Spinal cord (tissue), 10 donors: Measurements from ENCODE around the gene KCND3. TPM values are rescaled to one million over a fixed set of nuclear protein-coding genes. Genes with fewer than 3 reads are reported as not detected.
A peak's percentile ranks its signal among the peaks of the same experiment; 100 is the strongest.

ENCODE experiments used
- DNase-seq, 6 donors: peaks; one replicate each; pipeline versions ENCODE4 v3.0.0 to v3.0.0-alpha.2; 2013 to 2015; ENCODE audit warnings: low spot score in 6 of 6, low read depth in 4 of 6
- H3K27ac ChIP-seq: one replicate; pipeline ENCODE4 v1.5.1; 2013; ENCODE audit warnings: low read depth, low read length, control low read depth
- H3K27me3 ChIP-seq: one replicate; pipeline ENCODE4 v1.6.1; 2013; ENCODE audit warnings: low read length; ENCODE audit not compliant: control insufficient read depth, insufficient read depth
- H3K36me3 ChIP-seq: one replicate; pipeline ENCODE4 v1.6.1; 2013; ENCODE audit warnings: low read length; ENCODE audit not compliant: control insufficient read depth, insufficient read depth
- H3K4me1 ChIP-seq: one replicate; pipeline ENCODE4 v1.6.1; 2013; ENCODE audit warnings: low read length; ENCODE audit not compliant: control insufficient read depth, insufficient read depth
- H3K4me3 ChIP-seq: one replicate; pipeline ENCODE4 v1.5.1; 2013; ENCODE audit warnings: low read depth, low read length, control low read depth
- H3K9me3 ChIP-seq: one replicate; pipeline ENCODE4 v1.6.1; 2013; ENCODE audit warnings: low read length; ENCODE audit not compliant: control insufficient read depth, insufficient read depth
- WGBS: methylation state at CpG from one replicate; pipeline ENCODE4 v1.1.5; 2013; ENCODE audit warnings: missing lambda C conversion rate; ENCODE audit not compliant: insufficient coverage; 5-methylcytosine and 5-hydroxymethylcytosine counted together
- long read RNA-seq, 4 donors: transcript quantifications; one replicate each; lab custom pipeline, GENCODE V29; 2026
- polyA plus RNA-seq, 2 donors: library from polyadenylated mRNA; unstranded; fragments of 120-200 nt; gene quantifications; one replicate each; pipeline ENCODE4 v1.2.1, GENCODE V29; 2013; ENCODE audit not compliant: insufficient read length in 2 of 2
- total RNA-seq, 2 donors: library from RNA; depleted of rRNA in 1 of 2; stranded (reverse); fragments of 120-200 nt in 1 of 2; fragments of >200 nt in 1 of 2; gene quantifications; one replicate each; pipeline versions ENCODE4 v1.2.3 to v1.2.4, GENCODE V29; 2013 to 2014
- donor health status: healthy.

KCND3 gene
- 10 to 100 TPM in 1 of 2 donors, 1 to 10 TPM in 1; 9.5 to 20.4 TPM for total RNA-seq
- polyA plus RNA-seq, result 10 to 100 TPM; 26.2 to 35.8 TPM
- long read RNA-seq, donor 1, result 0 reads
- long read RNA-seq, donor 2, result 0 reads
- long read RNA-seq, donor 3, full-length matches to known transcripts, result 1 of 1 reads
- long read RNA-seq, donor 3, partial matches to known transcripts, result 0 of 1 reads
- long read RNA-seq, donor 3, other reads (novel, unspliced or antisense), result 0 of 1 reads
- long read RNA-seq, donor 4, result 0 reads

- under 1% methylated on average over 61 of the region's 83 CpGs for WGBS
- no peaks in the 10 kb centered on the region for H3K9me3 ChIP-seq
- peaks cover 53% of the 10 kb centered on the region for H3K4me1 ChIP-seq
- no peak within 1 kb of the TSS for H3K27ac ChIP-seq
- peak in 2 of 6 donors; percentile 73 to 78 for DNase-seq
- H3K4me3 ChIP-seq, result peak within 1 kb of the TSS; percentile 50
- peaks cover 21% of the 10 kb centered on the region for H3K27me3 ChIP-seq
- no peaks in the 10 kb centered on the region for H3K36me3 ChIP-seq
Measured at GRCh38 chr1:111989531-111990025, at the start of gene KCND3. TSS of gene KCND3 (minus strand) at chr1:111989668.

GRCh38 chr1:112034277-112034676 lies 44.8 kb upstream of the KCND3 start:
- Histone ChIP-seq H3K27ac (no peak overlapping the region), H3K36me3 (no peaks in the 10 kb centered on the region), H3K4me1 (no peaks in the 10 kb centered on the region), H3K9me3 (no peaks in the 10 kb centered on the region), H3K4me3 (no peak overlapping the region), H3K27me3 (no peaks in the 10 kb centered on the region)
- WGBS, result no CpG with 5 or more reads among the region's 1 CpG
- no peak for DNase-seq

GRCh38 chr1:112033439-112034120 lies 44.1 kb upstream of the KCND3 start:
- WGBS, result 67% methylated on average over 1 of the region's 3 CpGs
- DNase-seq, result peak in 1 of 6 donors; percentile 17
- Histone ChIP-seq H3K4me3 (no peak overlapping the region), H3K27ac (no peak overlapping the region), H3K27me3 (no peaks in the 10 kb centered on the region), H3K36me3 (no peaks in the 10 kb centered on the region), H3K4me1 (no peaks in the 10 kb centered on the region), H3K9me3 (no peaks in the 10 kb centered on the region)

- Histone ChIP-seq H3K4me3 (no peak overlapping the region), H3K27ac (no peak overlapping the region), H3K27me3 (no peaks in the 10 kb centered on the region), H3K9me3 (no peaks in the 10 kb centered on the region), H3K36me3 (no peaks in the 10 kb centered on the region), H3K4me1 (no peaks in the 10 kb centered on the region)
- 63% methylated on average over 1 of the region's 5 CpGs for WGBS
- DNase-seq, result no peak
Measured at GRCh38 chr1:112030157-112030556, 40.7 kb upstream of the KCND3 start.

- Histone ChIP-seq H3K27me3 (no peaks in the 10 kb centered on the region), H3K36me3 (no peaks in the 10 kb centered on the region), H3K4me3 (no peak overlapping the region), H3K9me3 (no peaks in the 10 kb centered on the region), H3K27ac (no peak overlapping the region), H3K4me1 (no peaks in the 10 kb centered on the region)
- DNase-seq, result no peak
- 20% methylated on average over 1 of the region's 1 CpG for WGBS
Measured at GRCh38 chr1:112027696-112028095, 38.2 kb upstream of the KCND3 start.

DNA sequence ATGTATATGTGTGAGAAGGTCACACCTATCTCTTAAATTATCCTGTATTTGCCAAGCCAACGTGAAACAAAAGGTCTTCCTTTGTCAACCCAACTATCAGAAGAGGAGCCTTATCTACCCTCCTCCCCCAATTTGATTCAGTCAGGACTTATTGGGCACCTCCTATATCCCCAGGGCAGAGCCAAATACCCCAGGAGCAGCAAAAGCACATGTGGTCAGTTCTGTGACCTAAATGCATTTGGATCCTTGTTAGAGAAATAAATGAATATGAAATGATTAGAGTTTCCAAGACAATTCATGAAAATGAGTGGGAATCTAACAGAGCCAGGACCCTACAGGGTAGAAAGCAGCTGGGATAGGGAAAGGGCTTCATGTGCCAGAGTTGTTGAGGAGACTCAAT lies 37.0 kb upstream of the KCND3 start:
- 80% methylated on average over 1 of the region's 1 CpG for WGBS
- Histone ChIP-seq H3K27ac (no peak overlapping the region), H3K27me3 (no peaks in the 10 kb centered on the region), H3K4me1 (no peaks in the 10 kb centered on the region), H3K4me3 (no peak overlapping the region), H3K36me3 (no peaks in the 10 kb centered on the region), H3K9me3 (no peaks in the 10 kb centered on the region)
- no peak for DNase-seq

- Histone ChIP-seq H3K36me3 (no peaks in the 10 kb centered on the region), H3K27ac (no peak overlapping the region), H3K4me1 (no peaks in the 10 kb centered on the region), H3K4me3 (no peak overlapping the region), H3K27me3 (no peaks in the 10 kb centered on the region), H3K9me3 (no peaks in the 10 kb centered on the region)
- 44% methylated on average over 4 of the region's 5 CpGs for WGBS
- peak in 1 of 6 donors; percentile 16 for DNase-seq
Measured at GRCh38 chr1:112026016-112026415, 36.5 kb upstream of the KCND3 start.

DNA sequence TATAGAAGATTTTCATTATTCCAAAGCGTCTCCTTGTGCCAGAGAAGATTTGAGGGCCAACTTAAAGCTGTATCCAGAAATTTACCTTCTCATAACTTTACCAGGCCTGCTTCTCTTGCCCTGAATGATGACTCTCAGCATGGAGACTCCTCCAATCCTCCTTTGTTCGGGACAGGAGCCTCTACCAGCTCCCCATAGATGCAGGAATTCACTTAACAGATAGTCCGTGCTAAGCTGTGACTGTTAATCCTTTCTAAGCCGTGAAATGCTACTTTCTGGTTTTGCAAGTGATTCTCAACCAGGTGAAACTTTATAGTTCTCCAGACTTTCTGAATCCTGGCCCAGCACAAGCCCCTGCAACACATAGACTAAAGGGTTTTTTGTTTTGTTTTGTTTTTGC lies 31.8 kb upstream of the KCND3 start:
- DNase-seq, result no peak
- H3K27me3 ChIP-seq, result no peaks in the 10 kb centered on the region
- H3K27ac ChIP-seq, result no peak overlapping the region
- no peaks in the 10 kb centered on the region for H3K9me3 ChIP-seq
- H3K4me3 ChIP-seq, result no peak overlapping the region
- no peaks in the 10 kb centered on the region for H3K4me1 ChIP-seq
- no peaks in the 10 kb centered on the region for H3K36me3 ChIP-seq
- WGBS, result 68% methylated on average over 3 of the region's 4 CpGs

- no peaks in the 10 kb centered on the region for H3K9me3 ChIP-seq
- DNase-seq, result no peak
- WGBS, result 49% methylated on average over 3 of the region's 6 CpGs
- H3K36me3 ChIP-seq, result no peaks in the 10 kb centered on the region
- no peaks in the 10 kb centered on the region for H3K27me3 ChIP-seq
- H3K4me3 ChIP-seq, result no peak overlapping the region
- H3K27ac ChIP-seq, result no peak overlapping the region
- no peaks in the 10 kb centered on the region for H3K4me1 ChIP-seq
Measured at GRCh38 chr1:112017183-112017582, 27.7 kb upstream of the KCND3 start.

- no peaks in the 10 kb centered on the region for H3K36me3 ChIP-seq
- no peak overlapping the region for H3K4me3 ChIP-seq
- no peaks in the 10 kb centered on the region for H3K4me1 ChIP-seq
- H3K27ac ChIP-seq, result no peak overlapping the region
- DNase-seq, result no peak
- WGBS, result 83% methylated on average over 1 of the region's 1 CpG
- no peaks in the 10 kb centered on the region for H3K27me3 ChIP-seq
- no peaks in the 10 kb centered on the region for H3K9me3 ChIP-seq
Measured at GRCh38 chr1:112012823-112013222, 23.4 kb upstream of the KCND3 start.
